Measurements from ENCODE around the gene LYZL6.

DNA sequence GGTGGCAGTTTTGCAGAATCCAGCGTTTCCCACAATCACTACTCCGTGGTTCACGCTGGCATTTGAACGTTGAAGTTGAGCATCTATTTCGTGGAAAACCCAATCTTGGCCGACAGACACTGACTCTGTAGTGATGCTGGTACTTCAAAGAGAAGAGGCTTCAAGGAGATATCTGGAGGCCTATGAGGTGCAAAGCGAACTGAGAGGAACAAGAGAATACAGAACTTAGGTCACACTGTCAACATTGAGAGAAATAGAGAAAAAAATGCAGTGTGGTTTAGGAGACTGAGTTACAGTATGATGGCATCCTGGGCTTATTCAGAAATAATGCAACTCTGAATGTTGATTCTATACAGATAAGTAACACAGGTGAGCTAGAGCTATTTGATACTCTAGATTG is 21.8 kb upstream of the LYZL6 start:
- TF ChIP-seq MAX (IDR thresholded peaks at IDR 0.05; ENCODE audit: low read depth, low read length) (no peak), POLR2A (IDR thresholded peaks at IDR 0.05; ENCODE audit: extremely low read depth, insufficient read length) (no peak)
- TF ChIP-seq, protein P1, sequence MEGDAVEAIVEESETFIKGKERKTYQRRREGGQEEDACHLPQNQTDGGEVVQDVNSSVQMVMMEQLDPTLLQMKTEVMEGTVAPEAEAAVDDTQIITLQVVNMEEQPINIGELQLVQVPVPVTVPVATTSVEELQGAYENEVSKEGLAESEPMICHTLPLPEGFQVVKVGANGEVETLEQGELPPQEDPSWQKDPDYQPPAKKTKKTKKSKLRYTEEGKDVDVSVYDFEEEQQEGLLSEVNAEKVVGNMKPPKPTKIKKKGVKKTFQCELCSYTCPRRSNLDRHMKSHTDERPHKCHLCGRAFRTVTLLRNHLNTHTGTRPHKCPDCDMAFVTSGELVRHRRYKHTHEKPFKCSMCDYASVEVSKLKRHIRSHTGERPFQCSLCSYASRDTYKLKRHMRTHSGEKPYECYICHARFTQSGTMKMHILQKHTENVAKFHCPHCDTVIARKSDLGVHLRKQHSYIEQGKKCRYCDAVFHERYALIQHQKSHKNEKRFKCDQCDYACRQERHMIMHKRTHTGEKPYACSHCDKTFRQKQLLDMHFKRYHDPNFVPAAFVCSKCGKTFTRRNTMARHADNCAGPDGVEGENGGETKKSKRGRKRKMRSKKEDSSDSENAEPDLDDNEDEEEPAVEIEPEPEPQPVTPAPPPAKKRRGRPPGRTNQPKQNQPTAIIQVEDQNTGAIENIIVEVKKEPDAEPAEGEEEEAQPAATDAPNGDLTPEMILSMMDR (IDR thresholded peaks at IDR 0.05; ENCODE audit: low read depth, low read length), result no peak
